Suprapubic skin (tissue), 4 donors: ENCODE data around the gene ATP11B. TPM values are rescaled to one million over a fixed set of nuclear protein-coding genes. Genes with fewer than 3 reads are reported as not detected.

Source experiments
- DNase-seq, 2 donors: peaks; one replicate each; pipeline ENCODE4 v3.0.0-alpha.2; 2019; ENCODE audit warnings: low spot score in 2 of 2
- H3K27ac ChIP-seq: fragments of 200-600 bp; sonication (generic); one replicate; pipeline ENCODE4 v1.5.1; 2019
- H3K27me3 ChIP-seq: fragments of 200-600 bp; sonication (generic); one replicate; pipeline ENCODE4 v1.5.1; 2019
- H3K36me3 ChIP-seq: fragments of 200-600 bp; sonication (generic); one replicate; pipeline ENCODE4 v1.5.1; 2019
- H3K4me1 ChIP-seq: fragments of 200-600 bp; sonication (generic); one replicate; pipeline ENCODE4 v1.5.1; 2019
- H3K4me3 ChIP-seq: fragments of 200-600 bp; sonication (generic); one replicate; pipeline ENCODE4 v1.5.1; 2019; ENCODE audit warnings: mild to moderate bottlenecking
- H3K9me3 ChIP-seq: fragments of 200-600 bp; sonication (generic); one replicate; pipeline ENCODE4 v1.5.1; 2019
- CTCF ChIP-seq, 2 donors: fragments of 200-600 bp in 1 of 2; fragments of 450-650 bp in 1 of 2; sonication (generic) in 1 of 2; IDR thresholded peaks; one replicate each; pipeline ENCODE4 v1.5.1; 2016 to 2019; ENCODE audit warnings: antibody characterized with exemption in 2 of 2, mild to moderate bottlenecking in 1 of 2, moderate library complexity in 1 of 2
- EP300 ChIP-seq: sonication (generic); formaldehyde crosslinking; IDR thresholded peaks from one replicate; pipeline ENCODE4 v1.6.1; 2017; ENCODE audit warnings: antibody characterized with exemption
- POLR2A ChIP-seq, 2 donors: fragments of 450-650 bp; IDR thresholded peaks; one replicate each; pipeline ENCODE4 v1.6.1; 2017; ENCODE audit warnings: antibody characterized with exemption in 2 of 2, mild to moderate bottlenecking in 2 of 2, moderate library complexity in 2 of 2
- POLR2AphosphoS5 ChIP-seq, 3 donors: sonication (generic); formaldehyde crosslinking; IDR thresholded peaks; one replicate each; pipeline ENCODE4 v1.6.1; 2017; ENCODE audit warnings: antibody characterized with exemption in 3 of 3
- WGBS: methylation state at CpG from one replicate; pipeline ENCODE4 v1.1.5; 2018; 5-methylcytosine and 5-hydroxymethylcytosine counted together
- total RNA-seq, 4 donors: library from RNA; depleted of rRNA; stranded (reverse); fragments of >200 nt; gene quantifications; one replicate each; pipeline ENCODE4 v1.1.0, GENCODE V29; 2016

Gene ATP11B
- total RNA-seq, 4 donors from 2014 or later, result 87.7 to 160 (median 122) TPM

- no peak overlapping the region for H3K4me3 ChIP-seq
- WGBS, result 70% methylated on average over 3 of the region's 3 CpGs
- H3K27me3 ChIP-seq, result no peaks in the 10 kb centered on the region
Observed at GRCh38 chr3:182935803-182936202, 142.5 kb downstream of the ATP11B start.

GRCh38 chr3:182936239-182936917, 143.1 kb downstream of the ATP11B start:
- TF ChIP-seq POLR2AphosphoS5 (IDR thresholded peaks at IDR 0.05), result no peak
- Histone ChIP-seq H3K4me1 (no peaks in the 10 kb centered on the region), H3K27me3 (no peaks in the 10 kb centered on the region), H3K36me3 (peaks cover 3% of the 10 kb centered on the region), H3K9me3 (peaks cover 8% of the 10 kb centered on the region), H3K4me3 (no peak overlapping the region), H3K27ac (no peak overlapping the region)
- WGBS, result 81% methylated on average over 4 of the region's 4 CpGs
- no peak for DNase-seq

More at GRCh38 chr3:182935803-182936202, 142.5 kb downstream of the ATP11B start:
- Histone ChIP-seq H3K4me1 (no peaks in the 10 kb centered on the region), H3K36me3 (peaks cover 3% of the 10 kb centered on the region), H3K9me3 (peaks cover 8% of the 10 kb centered on the region), H3K27ac (no peak overlapping the region)
- no peak for DNase-seq
- TF ChIP-seq CTCF (IDR thresholded peaks at IDR 0.05), result no peak
- no peak for TF ChIP-seq POLR2A (IDR thresholded peaks at IDR 0.05)
- TF ChIP-seq EP300, result no peak
- no peak for TF ChIP-seq POLR2AphosphoS5 (IDR thresholded peaks at IDR 0.05)

- TF ChIP-seq CTCF (IDR thresholded peaks at IDR 0.05) (no peak), POLR2A (IDR thresholded peaks at IDR 0.05) (no peak), EP300 (no peak), POLR2AphosphoS5 (IDR thresholded peaks at IDR 0.05) (no peak)
- Histone ChIP-seq H3K9me3 (peaks cover 4% of the 10 kb centered on the region), H3K27me3 (no peaks in the 10 kb centered on the region), H3K36me3 (peaks cover 3% of the 10 kb centered on the region), H3K27ac (no peak overlapping the region), H3K4me1 (no peaks in the 10 kb centered on the region), H3K4me3 (no peak overlapping the region)
- WGBS, result 82% methylated on average over 1 of the region's 1 CpG
- no peak for DNase-seq
Observed at GRCh38 chr3:182936918-182937285, 143.6 kb downstream of the ATP11B start.

GRCh38 chr3:182937293-182938051, 144.2 kb downstream of the ATP11B start:
- no peak for TF ChIP-seq EP300
- no peak for TF ChIP-seq POLR2AphosphoS5 (IDR thresholded peaks at IDR 0.05)
- no peak for TF ChIP-seq POLR2A (IDR thresholded peaks at IDR 0.05)
- no peak for TF ChIP-seq CTCF (IDR thresholded peaks at IDR 0.05)
- H3K27me3 ChIP-seq, result no peaks in the 10 kb centered on the region
- no peak overlapping the region for H3K4me3 ChIP-seq
- H3K36me3 ChIP-seq, result peaks cover 3% of the 10 kb centered on the region
- WGBS, result 60% methylated on average over 3 of the region's 3 CpGs
- DNase-seq, result no peak
- H3K27ac ChIP-seq, result no peak overlapping the region
- no peaks in the 10 kb centered on the region for H3K9me3 ChIP-seq
- no peaks in the 10 kb centered on the region for H3K4me1 ChIP-seq

GRCh38 chr3:182940266-182940808, 147.0 kb downstream of the ATP11B start:
- TF ChIP-seq EP300, result no peak
- no peak for TF ChIP-seq POLR2AphosphoS5 (IDR thresholded peaks at IDR 0.05)
- no peak for TF ChIP-seq POLR2A (IDR thresholded peaks at IDR 0.05)
- Histone ChIP-seq H3K4me3 (no peak overlapping the region), H3K36me3 (peaks cover 10% of the 10 kb centered on the region), H3K4me1 (no peaks in the 10 kb centered on the region), H3K27me3 (no peaks in the 10 kb centered on the region), H3K9me3 (no peaks in the 10 kb centered on the region), H3K27ac (no peak overlapping the region)
- no peak for DNase-seq
- 88% methylated on average over 4 of the region's 4 CpGs for WGBS

GRCh38 chr3:182941719-182942118, 148.4 kb downstream of the ATP11B start:
- DNase-seq, result no peak
- H3K36me3 ChIP-seq, result peaks cover 22% of the 10 kb centered on the region
- H3K9me3 ChIP-seq, result no peaks in the 10 kb centered on the region
- H3K4me3 ChIP-seq, result no peak overlapping the region
- no peaks in the 10 kb centered on the region for H3K4me1 ChIP-seq
- no peak overlapping the region for H3K27ac ChIP-seq
- no peak for TF ChIP-seq CTCF (IDR thresholded peaks at IDR 0.05)
- TF ChIP-seq POLR2A (IDR thresholded peaks at IDR 0.05), result no peak
- TF ChIP-seq EP300, result no peak
- TF ChIP-seq POLR2AphosphoS5 (IDR thresholded peaks at IDR 0.05), result no peak
- 97% methylated on average over 3 of the region's 3 CpGs for WGBS
- H3K27me3 ChIP-seq, result no peaks in the 10 kb centered on the region
